Stimulated activated CD4-positive, alpha-beta T cell treated with anti-CD3 and anti-CD28 coated beads, Interleukin-2, amount 100 ng/mL, for 24 hours (primary cell): ENCODE results near the gene TRMT10C.
"Not testable (repeated sequence)": the region's sequence is repeated elsewhere in the genome, so short reads cannot be mapped to it uniquely, and the experiment has no call there.

ENCODE experiments used
- DNase-seq, 2 donors: peaks; one replicate each; pipeline ENCODE4 v3.0.0-alpha.2; 2020

Gene TRMT10C

DNA sequence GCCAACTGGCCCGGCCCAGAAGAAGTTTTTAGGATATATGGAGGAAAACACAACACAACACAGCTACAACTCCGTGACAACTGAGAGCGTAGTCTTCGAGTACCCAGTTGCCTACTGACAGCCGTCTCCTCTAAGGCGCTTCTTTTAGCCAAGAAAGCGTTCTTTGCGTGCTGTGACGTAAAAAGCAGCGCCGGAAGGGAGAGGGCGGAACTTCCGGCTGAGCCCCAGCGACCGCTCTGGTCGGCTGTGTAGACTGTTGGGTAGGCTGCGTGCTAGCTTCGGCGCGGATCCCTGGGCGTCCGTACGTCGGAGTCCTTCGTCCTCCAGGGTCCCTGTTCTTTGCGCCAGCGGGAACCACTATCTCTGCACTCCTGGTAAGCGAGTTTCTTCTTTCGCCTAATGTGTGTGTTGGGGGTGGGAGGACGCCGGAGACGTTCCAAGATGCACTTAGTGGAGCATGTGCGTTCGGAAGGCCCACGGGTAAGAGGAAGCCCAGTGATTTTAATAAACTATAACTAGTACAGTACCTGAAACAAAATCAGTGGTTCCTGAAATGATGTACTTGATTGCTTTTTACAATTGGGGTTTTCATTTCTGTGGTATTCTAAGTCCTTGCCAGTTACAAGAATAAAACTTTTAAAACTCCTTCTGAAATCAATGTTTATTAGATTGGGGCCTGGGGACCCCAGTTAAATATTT lies at the start of gene TRMT10C:
Gene TRMT10C, plus strand, starts transcription at position 239 of the 699 bp plus-strand sequence. CDS start 2,914 bp downstream, outside the sequence.
- DNase-seq, result peak; percentile 92 to 93

DNA sequence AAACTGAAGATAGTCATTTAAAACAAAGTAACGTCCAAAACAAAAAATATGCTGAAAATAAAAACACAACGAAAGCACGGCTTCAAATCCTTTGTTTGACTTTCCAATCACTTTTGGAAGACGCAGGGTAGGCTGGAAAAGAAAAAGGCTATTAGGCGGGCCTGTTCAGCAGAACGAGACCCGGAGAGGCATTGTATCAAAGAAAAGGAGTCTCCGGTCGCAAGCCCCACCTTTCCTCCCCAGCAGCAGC lies 49.3 kb upstream of the TRMT10C start:
- peak in 1 of 2 donors; percentile 30 for DNase-seq

DNA sequence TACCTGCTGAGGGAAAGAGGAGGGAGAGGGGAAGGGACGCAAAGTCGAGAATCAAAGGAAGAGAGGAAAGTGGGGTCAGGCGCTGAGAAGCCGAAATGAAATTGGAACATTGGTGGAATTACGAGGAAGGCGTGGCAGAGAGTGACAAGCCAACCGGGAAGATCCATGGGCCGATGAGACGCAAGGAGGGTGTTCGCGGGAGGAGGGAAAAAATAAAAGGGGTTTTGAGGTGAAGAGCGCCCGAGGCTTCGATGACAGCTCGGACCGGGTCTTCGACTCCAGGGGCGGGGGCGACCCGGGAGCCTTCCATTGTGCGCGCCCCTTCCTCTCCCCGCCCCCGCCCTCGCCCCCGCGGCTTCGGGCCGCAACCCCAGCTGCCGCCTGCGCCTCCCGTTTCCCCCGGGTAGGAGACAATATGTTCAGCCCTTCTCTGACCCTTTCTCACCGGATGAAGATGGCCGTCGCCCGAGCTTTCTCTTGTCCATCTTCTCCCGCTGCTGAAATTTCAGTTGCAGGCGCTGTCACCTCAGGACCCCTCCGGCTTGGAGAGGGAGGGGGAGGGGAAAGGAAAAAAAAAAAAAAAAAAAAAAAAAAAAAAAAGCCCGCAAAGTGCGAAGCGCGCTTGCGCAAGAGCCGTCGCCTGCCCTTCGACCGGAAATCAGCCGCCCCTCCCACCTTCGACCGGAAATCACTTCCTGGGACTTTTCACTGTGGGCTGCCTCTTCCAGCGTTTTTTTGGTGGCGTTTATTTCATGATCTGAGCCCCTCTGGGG lies 48.8 kb upstream of the TRMT10C start, which contains the start of gene SENP7:
Gene SENP7, minus strand, starts transcription at position 567 of the 773 bp plus-strand sequence. Its CDS starts 82 bp downstream, at position 485.
- peak; percentile 81 to 82 for DNase-seq

DNA sequence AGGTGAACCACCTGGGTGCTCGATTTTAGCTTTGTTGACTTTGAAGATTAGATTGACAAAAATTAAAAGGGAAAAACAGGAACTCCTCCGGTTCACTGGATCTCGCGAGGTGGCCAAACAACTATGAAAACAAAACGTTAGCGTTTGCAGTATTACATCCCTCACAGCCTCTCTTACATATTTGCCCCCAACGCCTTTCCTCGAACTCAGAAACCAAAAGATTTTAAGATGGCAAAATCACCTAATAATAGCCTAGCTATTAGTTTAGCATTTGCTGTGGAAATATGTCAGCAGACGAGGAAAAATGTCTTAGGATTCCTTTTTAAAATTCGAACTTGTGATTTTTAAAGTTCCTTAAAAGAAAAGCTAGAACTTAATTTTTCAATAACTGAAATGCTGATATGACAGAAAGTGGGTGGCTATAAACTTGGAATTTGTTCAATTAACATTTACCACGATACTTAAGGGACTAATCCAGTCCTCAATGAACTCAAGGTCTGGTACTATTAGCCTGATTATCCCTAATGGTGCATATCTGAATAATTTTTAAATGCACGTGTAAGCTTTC lies 48.2 kb upstream of the TRMT10C start:
- no peak for DNase-seq

DNA sequence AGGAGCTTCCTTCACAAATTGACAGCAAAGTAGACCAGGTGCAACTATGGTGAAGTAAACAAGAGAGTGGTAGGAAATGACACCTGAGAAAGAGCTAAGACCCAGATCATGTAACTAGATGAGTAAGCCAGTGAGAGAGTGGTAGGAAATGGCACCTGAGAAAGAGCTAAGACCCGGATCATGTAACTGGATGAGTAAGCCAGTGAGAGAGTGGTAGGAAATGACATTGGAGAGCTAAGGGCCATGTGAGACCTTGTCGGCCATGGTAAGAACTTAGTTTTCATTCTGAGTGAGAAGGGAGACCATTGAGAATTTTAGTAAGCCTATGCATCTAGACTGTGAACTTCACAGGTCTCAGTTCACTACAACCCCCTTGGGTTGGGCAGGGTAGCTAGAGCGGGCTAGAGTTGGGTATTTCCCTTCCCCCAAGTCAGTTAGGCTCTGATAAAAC lies 43.2 kb upstream of the TRMT10C start:
- peak; percentile 31 to 53 for DNase-seq

DNA sequence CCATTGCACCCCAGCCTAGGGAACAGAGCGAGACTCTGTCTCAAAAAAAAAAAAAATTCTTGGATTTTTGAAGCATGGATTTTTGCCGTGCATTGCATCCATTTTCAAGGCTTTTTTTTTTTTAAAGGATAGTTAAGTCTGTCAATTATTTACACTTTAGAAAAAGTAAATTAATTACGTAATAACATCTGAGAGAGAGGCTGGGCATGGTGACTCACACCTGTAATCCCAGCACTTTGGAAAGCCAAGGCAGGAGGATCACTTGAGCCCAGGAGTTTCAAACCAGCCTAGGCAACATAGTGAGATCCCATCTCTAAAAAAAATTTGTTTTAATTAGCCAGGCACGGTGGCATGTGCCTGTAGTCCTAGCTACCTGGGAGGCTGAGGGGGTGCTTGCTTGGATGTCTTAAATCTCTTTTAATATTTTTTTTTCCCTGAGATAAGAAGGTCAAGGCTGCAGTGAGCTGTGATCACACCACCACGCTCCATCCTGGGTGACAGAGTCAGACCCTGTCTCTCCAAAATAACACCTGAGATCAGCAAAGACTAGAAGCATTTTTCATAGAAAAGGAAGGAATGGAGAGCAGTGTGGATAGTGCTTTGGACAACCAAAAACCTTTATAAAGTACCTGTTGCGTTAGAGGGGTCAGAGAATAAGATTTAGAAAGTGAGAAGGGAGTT lies 41.8 kb upstream of the TRMT10C start:
- no peak for DNase-seq

DNA sequence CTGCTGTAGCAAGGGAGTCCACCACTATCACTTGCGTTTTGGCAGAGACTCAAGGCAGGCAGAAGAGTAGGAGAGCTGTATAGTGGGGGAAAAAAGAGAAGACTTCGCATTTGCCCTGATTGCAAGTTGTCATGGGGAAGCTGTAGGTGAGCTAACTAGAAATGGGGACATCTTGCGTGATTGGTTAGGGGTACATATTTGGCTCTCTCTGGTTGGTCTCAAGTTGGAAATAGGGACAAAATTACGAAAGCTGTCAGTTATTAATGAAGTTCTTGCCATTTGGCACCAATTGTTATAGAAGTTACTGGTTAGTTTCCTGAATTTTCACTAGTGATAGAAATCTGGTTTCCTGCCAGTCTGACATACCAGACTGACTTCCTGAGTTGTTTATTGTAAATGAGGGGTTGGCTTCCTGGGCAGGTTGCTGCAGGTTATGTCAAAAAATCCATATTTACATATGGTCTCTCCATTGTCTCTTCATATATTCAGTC lies 40.4 kb upstream of the TRMT10C start:
- DNase-seq, result no peak

DNA sequence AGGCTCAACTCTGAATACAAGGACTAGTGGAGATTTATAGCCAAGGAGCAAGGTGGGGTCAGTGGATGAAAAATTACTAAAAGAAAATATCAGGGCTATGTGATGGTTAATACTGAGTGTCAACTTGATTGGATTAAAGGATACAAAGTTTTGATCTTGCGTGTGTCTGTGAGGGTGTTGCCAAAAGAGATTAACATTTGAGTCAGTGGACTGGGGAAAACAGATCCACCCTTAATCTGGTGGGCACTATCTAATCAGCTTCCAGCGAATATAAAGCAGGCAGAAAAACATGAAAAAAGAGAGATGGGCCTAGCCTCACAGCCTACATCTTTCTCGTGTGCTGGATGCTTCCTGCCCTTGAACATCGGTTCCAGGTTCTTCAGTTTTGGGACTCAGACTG lies 34.2 kb upstream of the TRMT10C start:
- DNase-seq, result no peak

DNA sequence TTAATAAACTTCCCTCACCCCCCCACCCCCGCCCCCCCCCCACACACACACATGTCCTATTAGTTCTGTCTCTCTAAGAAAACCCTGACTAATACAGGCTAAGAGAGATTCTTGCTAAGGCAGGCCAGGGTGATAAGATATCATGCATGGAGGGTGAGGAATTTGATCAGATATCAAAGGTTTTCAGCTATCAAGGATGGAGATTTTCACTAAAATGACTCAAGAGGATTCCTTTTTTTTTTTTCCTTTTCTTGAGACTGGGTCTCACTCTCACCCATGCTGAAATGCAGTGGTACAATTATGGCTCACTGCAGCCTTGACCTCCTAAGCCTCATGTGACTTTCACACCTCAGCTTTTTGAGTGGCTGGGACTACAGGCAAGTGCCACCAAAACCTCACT lies 33.8 kb upstream of the TRMT10C start:
- no peak for DNase-seq

DNA sequence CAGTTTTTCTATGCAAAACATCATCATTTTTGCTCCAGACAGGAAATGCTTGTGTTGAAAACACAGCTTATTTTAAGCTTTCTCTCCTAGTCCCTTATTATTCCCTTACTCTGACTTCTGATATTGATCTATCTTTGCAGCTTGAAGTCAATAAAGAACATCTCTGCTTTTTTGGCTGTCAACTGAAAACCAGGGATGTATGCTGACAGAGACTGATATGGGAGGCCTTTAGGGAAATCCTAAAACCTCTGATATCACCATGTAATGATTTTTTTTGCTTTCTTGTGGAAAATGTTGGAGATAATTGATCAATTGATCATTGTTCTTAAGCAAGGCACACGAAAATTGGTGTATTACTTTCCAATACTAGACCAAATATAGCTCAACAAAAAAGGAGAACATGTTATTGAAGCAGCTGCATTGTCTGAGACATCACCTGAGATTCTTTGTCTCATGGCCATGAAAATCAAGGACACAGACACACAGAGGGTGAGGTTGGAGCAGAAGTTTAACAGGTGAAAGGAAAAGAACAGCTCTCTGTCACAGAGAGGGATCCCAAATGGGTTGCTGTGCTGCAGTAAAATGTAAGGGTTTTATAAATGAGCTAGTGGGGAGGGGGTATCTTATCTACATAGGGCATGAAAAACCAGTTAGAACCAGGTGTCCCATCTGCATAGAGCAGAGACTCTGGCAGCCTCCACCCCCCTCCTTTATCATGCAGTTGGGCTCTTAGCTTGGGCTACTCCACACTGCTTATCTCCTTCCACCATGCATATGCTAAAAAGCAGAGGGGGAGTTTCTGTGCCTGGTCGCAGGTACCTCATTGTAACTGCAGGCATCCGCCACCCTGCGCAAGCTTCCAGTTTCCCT lies 31.6 kb upstream of the TRMT10C start:
- DNase-seq, result no peak

DNA sequence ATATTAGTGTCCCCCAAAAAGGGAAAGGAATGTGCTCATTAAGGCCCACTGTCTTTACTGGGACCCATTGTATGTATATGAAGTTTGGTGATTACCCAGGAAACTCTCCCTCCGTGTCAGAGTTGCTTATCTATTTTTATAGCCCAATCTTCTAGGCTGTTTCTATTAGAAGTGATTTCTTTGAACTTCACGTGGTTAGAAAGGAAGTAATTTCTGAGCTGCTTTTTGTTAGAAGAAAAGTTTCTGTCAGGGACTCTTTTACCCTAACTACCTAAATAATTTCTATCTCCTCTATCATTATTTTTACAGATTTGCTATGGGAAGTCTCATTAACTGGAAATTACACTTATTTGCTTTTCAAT lies 31.0 kb upstream of the TRMT10C start:
- no peak for DNase-seq

DNA sequence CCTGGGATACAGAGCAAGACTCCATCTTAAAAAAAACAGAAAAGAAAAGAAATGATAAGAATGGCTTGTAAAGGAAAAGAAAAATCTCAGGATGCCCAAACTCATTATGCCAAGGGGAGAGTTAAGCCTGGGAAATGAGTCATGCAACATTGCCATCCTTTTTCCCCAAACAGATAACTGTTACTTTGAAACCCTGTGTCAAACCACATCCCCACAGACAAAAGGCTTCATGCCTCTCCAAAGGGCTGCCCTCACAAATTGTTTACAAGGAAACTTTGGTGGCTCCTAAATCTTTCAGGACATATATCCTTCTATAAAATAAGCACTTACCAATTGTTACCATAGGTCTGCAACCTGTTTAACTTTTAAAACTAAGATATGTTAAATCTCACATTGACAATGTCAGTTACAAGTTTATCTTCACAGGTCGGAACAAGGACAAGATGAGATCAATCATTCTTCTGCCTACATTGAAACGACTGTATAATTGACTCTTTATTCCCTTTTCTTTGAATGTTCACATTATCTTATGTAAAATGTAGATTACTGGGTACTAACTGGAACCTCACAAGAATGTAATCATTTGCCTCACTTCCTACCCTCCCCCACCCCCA lies 30.1 kb upstream of the TRMT10C start:
- no peak for DNase-seq

DNA sequence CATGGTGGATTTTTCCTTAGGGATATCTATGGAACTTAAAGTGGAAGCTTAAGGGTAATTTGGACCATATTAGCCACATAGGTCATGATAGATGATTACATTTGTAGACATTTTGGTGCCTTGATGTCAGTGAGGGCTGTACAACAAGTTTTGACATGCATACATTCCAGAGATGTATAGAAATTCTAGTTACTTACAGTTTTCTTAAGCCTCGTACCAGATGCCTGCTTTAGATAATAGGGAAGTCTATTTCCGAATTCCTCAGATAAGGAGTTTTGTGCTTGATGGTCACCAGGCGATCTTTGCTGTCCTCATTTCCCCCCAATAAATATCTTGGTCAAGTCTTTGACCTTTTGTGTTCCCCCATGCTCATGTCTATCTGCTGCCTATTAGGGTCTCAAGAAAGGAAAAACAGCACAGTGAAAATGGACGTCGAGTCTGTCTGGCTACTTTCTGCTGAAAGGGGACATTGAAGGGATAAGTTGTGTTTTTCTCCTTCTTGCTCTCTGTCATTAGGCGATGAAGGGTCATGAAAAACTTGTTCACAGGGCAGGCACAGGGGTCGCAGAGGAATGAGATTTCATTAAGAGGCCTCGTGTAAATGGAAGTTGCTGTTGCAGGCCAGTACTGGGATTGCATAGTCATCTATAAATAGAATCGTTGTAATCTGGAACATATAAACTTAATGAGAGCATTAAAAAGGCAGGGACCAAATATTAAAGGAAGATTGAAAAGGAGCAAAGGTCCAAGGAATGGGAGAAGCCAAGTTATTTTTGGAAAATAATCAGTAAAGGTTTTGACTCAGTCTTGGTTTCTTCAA lies 28.7 kb upstream of the TRMT10C start:
- no peak for DNase-seq

DNA sequence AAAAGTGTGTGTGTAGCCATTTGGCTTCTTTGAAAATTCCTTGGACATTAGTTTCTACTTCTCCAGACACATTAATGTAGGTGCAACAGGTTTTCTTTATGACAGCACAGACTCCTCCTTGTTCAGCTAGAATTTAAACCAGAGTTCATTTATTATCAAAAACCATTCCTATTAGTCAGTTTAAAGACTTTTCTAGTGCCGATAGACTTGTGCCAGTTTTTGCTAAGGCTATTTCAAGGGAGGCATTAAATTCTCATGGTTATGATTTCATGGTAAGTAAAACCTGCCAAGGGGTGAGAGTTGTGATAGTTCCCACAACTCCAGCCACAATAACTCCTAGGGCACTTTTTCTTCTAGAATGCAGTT lies 28.1 kb upstream of the TRMT10C start:
- DNase-seq, result no peak

DNA sequence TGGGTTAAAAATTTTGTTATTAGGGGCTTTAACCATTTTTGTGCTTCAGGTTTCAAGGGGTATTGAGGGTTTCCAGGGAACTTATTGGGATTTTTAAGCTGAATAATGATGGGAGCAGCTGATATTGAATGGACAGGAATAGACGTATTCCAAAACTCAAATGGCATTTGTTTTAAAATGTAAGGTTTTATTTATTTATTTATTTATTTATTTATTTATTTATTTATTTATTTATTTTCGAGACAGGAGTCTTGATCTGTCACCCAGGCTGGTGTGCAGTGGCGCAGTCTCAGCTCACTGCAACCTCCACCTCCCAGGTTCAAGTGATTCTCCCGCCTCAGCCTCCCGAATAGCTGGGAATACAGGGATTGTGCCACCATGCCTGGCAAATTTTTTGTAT lies 26.4 kb upstream of the TRMT10C start:
- no peak for DNase-seq

DNA sequence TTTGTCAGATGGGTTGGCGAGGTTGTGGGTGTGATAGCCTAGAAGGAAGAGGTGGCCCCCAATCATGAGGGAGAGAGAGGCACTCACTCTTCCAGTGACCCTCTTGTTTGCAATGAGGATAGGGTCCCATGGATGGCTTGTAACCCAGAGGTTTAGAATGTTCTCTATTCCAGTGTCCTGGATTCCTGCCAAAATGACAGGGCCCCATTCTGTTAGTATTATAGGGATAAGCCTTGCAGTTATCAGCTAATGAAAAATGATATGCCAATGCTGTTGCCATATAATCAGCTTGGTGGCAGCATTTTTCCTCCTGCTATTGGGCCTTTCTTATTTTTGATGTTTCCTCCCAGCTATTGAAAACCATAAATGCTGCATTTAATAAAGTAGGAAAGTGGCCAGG lies 25.4 kb upstream of the TRMT10C start:
- no peak for DNase-seq

DNA sequence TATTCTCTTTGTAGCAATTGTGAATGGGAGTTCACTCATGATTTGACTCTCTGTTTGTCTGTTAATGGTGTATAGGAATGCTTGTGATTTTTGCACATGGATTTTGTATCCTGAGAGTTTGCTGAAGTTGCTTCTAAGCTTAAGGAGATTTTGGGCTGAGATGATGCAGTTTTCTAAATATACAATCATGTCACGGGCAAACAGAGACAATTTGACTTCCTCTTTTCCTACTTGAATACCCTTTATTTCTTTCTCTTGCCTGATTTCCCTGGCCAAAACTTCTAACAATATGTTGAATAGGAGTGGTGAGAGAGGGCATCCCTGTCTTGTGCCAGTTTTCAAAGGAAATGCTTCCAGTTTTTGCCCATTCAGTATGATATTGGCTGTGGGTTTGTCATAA lies 24.7 kb upstream of the TRMT10C start:
- DNase-seq, result not testable (repeated sequence)

DNA sequence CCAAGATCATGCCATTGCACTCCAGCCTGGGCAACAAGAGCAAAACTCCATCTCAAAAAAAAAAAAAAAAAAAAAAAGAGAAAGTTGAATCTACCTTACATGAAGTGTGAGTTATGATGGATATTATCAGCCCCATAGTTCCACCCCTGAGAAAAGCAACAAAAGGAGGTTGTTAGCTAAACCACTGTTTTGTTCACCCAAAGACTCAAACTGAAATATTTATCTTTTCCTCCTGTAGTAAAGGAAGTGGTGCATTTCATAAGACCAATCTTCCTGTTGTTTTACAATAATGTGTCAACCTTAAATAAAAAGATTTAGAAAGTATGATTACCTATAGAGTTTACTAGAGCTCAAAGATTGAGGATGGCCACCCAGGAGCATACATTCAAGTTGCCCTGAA lies 18.7 kb upstream of the TRMT10C start:
- no peak for DNase-seq

DNA sequence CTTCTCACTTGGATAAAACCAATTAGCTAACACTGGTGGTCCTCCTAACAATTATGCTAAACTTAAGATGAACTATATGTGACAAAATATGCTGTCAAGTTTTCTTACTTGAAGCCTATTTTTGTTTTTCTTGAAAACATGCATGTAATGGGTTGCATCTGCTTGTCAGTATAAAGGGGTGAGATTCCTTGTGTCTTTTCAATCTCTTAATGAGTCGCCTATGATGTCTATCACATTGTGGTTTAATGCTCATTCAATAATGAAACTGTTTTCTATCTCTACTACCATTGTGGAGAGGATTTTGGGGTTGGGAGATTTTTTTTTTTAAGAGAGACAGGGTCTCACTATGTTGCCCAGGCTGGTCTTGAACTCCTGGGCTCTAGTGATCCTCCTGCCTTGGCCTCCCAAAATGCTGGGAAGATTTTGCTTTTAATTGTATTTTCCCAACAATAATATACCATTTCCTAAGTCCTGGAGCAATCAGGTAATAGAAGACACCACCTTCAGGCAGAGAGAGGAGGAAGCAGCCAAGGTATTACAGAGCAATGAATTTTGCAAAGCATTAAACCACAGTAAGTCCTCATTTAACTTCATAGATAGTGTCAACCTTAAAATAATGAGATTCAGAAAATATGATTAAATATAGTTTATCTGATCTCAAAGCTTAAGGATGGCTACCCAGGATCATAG lies 17.4 kb upstream of the TRMT10C start:
- DNase-seq, result no peak

DNA sequence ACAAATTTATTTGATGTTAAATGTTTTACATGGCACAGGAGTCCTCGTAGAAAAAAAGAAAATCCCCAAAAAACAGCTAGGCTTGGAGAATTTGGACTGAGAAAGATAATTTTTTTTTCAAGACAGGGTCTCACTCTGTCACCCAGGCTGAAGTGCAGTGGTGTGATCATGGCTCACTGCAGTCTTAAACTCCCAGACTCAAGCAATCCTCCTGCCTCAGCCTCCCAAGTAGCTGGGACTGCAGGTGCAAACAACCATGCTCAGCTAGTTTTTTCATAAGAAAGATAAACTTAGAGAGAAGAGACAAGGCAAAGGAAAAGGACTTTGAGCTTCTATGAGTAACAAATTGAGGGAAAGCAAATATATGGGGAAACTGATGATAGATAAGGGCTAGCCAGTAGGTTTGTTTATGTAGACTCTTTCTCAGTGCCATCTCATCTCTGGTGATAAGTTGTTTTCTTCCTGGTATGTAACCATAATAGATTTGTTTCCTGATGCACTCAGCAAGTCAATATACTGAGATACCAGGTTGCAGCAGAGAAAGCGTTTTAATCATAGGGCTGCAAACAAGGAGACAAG lies 13.1 kb upstream of the TRMT10C start:
- DNase-seq, result no peak
